ENCODE results near the gene BFSP2. TPM values are rescaled to one million over a fixed set of nuclear protein-coding genes. Genes with fewer than 3 reads are reported as not detected.

BFSP2 gene
- total RNA-seq, 1 experiment from 2014 or later, result not detected

GRCh38 chr3:133383741-133384140, 16.1 kb upstream of the BFSP2 start:
- no peak for DNase-seq (ENCODE audit: low spot score)

- DNase-seq (ENCODE audit: low spot score), result peak; percentile 55
Measured at GRCh38 chr3:133384331-133385027, 15.4 kb upstream of the BFSP2 start.

GRCh38 chr3:133386876-133387275, 13.0 kb upstream of the BFSP2 start:
- DNase-seq (ENCODE audit: low spot score), result no peak

GRCh38 chr3:133387341-133387740, 12.5 kb upstream of the BFSP2 start:
- no peak for DNase-seq (ENCODE audit: low spot score)

GRCh38 chr3:133388696-133389395, 11.0 kb upstream of the BFSP2 start:
- DNase-seq (ENCODE audit: low spot score), result no peak

GRCh38 chr3:133390715-133391114, 9.1 kb upstream of the BFSP2 start:
- DNase-seq (ENCODE audit: low spot score), result no peak

- DNase-seq (ENCODE audit: low spot score), result peak; percentile 83
Measured at GRCh38 chr3:133393204-133393603, 6.7 kb upstream of the BFSP2 start.

- no peak for DNase-seq (ENCODE audit: low spot score)
Measured at GRCh38 chr3:133393691-133394474, 6.0 kb upstream of the BFSP2 start.

GRCh38 chr3:133394561-133395311, 5.1 kb upstream of the BFSP2 start:
- no peak for DNase-seq (ENCODE audit: low spot score)

- no peak for DNase-seq (ENCODE audit: low spot score)
Measured at GRCh38 chr3:133396906-133397305, 3.0 kb upstream of the BFSP2 start.

- DNase-seq (ENCODE audit: low spot score), result no peak
Measured at GRCh38 chr3:133401374-133402135, 1.7 kb downstream of the BFSP2 start.

GRCh38 chr3:133404920-133405319, 5.1 kb downstream of the BFSP2 start:
- no peak for DNase-seq (ENCODE audit: low spot score)

GRCh38 chr3:133408366-133408765, 8.5 kb downstream of the BFSP2 start:
- DNase-seq (ENCODE audit: low spot score), result no peak

GRCh38 chr3:133408961-133409360, 9.1 kb downstream of the BFSP2 start:
- DNase-seq (ENCODE audit: low spot score), result peak; percentile 78

GRCh38 chr3:133410191-133410892, 10.5 kb downstream of the BFSP2 start:
- no peak for DNase-seq (ENCODE audit: low spot score)

- DNase-seq (ENCODE audit: low spot score), result no peak
Measured at GRCh38 chr3:133412183-133413132, 12.6 kb downstream of the BFSP2 start.

GRCh38 chr3:133413161-133414020, 13.5 kb downstream of the BFSP2 start:
- DNase-seq (ENCODE audit: low spot score), result peak; percentile 52

- DNase-seq (ENCODE audit: low spot score), result no peak
Measured at GRCh38 chr3:133414021-133414392, 14.2 kb downstream of the BFSP2 start.
